Measurements from ENCODE around the gene CHST15.

The CHST15 gene

DNA sequence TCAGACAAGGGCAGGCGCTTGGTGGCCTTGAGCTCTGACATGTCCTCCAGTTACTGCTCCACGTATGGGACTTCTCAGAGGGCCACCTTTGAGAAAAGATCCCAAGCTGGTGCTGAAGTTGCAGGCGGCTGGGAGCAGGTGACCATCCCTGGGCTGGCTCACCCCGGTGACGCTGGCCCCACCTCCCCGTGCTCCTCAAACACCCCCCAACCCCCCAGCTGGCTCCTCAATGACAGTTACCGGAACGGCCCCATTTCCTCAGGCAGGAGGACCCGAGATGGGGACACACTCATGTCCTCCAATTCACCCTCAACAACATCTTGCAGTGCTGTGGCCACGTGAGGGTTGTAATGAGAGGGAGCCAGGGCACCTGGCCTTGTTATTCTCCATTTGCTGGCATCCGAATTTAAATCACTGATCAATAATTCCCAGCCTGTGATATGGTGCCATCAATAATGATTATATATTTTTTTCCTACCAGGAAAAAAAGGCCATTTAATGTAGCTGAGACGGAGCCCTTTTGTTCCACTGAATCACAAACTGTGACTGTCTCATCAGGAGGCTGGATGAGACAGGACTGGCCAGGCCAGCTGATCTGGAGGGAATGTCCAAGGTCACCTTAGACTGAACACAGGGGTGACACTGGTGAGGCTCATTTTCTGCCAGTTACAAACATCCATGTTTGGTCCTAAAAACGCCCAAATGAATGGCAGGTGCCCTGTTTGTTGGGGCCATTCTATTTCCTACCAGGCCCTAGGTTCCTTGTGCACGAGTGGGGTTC lies 64.5 kb downstream of the CHST15 start:
- no peak for DNase-seq
- in situ Hi-C loops (cut with HindIII; ENCODE audit: low pct_ligation_motif_present, low pct_unique_long_range_greater_than_20kb, low sequenced_read_pairs) = no loop called here

DNA sequence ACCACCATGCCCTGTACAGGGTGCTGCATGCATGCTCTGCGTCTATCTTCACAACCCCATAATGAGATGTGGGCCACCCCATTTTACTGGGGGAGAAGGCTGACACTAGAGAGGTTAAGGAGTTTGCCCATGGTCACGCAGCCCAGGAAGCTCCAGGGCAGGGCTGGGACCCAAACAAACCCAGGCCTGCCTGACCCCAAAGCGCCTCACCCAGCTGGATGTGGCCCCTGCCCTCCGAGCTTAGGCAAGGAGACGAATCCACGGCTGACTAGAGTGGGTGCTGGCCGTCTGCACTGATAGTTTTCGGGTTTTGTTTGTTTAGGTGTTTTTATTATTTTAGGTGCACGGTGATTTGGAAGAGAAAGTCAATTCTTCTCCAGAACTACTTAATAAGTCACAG lies 65.7 kb downstream of the CHST15 start:
- in situ Hi-C loops (cut with HindIII; ENCODE audit: low pct_ligation_motif_present, low pct_unique_long_range_greater_than_20kb, low sequenced_read_pairs) = no loop called here
- no peak for DNase-seq

DNA sequence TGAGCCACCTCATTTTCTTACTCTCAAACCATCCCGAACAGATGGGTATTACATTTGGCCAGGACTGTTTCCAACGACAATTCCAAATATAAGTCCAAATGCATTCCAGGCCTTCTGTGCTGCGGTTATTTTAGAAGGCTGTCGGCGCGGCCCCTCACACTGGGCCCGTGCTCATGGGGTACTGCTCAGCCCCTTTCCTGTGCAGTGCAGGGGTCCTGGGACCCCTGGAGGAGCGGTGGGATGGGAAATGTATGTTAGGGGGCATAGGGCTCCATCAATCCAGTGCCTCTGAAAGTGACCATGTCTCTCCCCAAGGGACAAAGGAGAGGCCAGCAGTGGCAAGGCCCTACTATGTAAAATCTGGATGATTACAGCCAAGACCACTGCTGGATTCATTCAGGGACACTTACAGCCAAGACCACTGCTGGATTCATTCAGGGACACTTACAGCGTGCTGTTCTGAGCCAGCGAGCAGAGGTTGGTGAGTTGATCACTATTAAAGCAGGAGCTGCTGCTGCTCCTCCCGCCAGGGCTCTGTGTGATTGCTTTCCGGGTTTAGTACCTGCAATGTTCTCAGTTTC lies 66.3 kb downstream of the CHST15 start:
- in situ Hi-C loops (cut with HindIII; ENCODE audit: low pct_ligation_motif_present, low pct_unique_long_range_greater_than_20kb, low sequenced_read_pairs) = no loop called here
- DNase-seq = no peak

DNA sequence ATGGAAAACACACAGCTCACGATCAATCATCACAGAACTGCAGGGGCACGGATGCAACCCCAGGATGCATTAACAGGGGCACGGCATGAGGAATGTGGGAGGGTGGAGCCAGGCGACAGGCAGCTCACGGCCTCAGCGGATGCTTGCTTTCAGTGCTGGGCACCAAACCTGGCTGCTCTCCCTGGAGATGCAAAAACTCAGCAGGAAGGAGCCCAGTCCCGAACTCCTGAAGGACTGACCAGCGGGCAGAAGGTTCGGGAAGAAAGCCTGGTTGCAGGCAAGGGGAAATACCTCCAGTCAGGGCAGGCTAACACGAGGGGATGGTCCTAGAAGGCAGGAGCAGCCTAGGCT lies 66.8 kb downstream of the CHST15 start:
- in situ Hi-C loops (cut with HindIII; ENCODE audit: low pct_ligation_motif_present, low pct_unique_long_range_greater_than_20kb, low sequenced_read_pairs) = no loop called here
- DNase-seq = no peak

DNA sequence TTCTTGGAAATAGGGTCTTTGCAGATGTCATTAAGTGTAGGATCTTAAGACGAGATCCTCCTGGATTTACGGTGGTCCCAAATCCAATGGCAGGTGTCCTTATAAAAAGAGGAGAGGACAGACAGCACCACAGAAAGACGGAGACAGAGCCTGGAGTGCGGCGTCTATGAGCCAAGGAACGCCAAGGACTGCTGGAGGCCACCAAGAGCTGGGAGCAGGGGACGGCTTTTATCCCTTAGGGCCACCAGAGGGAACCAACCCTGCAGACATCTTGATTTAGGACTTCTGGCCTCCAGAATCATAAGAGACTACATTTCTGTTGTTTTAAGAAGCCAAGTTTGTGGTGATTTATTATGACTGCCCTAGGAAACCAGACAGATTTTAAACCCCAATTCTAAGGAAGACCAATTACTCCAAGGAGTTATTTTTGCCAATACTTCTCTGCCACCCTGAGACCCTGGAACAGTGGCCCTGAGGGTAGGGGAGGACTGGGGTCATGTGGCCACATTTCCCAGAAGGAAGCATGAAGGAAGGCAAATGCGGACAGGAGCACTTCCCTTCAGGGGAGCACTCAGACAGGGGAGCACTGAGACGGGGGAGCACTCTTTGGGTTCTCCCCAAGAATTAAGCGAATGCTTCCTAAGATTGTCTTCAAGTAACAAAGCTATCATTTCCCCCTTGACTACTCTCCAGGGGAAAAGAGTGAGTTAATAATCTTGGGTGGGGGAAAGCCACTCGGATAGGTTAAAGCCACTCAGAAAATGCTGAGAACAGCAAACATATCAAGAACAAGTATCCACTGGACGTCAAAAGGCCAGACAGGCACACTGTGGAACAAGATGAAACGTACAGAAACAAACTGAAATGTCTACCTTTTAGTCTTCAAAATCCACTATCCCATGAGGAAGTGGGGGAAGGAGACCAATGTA lies 67.5 kb downstream of the CHST15 start:
- in situ Hi-C loops (cut with HindIII; ENCODE audit: low pct_ligation_motif_present, low pct_unique_long_range_greater_than_20kb, low sequenced_read_pairs) = no loop called here
- DNase-seq = peak; percentile 6

DNA sequence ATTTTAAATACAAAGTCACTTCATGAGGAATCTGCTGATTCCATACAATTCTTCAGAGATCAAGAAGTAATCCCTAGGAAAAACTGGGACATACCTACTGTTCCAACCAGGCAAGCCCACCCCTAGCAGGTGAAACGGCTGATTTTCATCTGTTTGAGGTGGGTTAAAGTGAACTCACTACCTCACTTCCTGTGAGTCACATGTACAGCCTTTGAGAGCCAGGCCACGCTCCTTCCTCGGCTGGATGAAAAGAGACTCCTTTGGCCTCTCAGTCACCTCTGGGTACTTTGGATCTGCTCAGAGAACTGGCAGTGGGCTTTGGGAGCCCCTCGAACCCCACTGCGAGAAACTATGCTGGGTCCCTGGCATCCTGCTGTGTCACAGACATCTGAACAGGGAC lies 68.2 kb downstream of the CHST15 start:
- in situ Hi-C loops (cut with HindIII; ENCODE audit: low pct_ligation_motif_present, low pct_unique_long_range_greater_than_20kb, low sequenced_read_pairs) = no loop called here
- no peak for DNase-seq

DNA sequence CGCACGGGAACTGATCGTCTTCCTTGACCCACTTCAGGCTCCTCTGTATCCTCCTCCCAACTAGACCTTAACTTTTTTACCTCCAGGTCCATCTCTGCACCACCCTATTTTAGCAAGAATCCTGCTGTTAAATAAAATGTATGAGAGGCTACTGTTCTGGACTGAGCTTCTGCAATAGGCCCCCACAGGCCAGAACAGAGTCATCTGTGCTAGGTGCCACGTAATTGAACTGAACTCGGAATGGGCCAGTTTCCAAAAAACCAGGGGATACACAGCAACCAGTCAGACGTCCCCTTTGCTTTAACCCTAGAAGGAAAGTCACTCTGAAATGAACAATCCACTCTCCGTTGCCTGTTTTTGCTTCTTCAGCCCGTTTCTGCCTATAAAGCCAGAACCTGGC lies 71.3 kb downstream of the CHST15 start:
- in situ Hi-C loops (cut with HindIII; ENCODE audit: low pct_ligation_motif_present, low pct_unique_long_range_greater_than_20kb, low sequenced_read_pairs) = no loop called here
- DNase-seq = no peak

DNA sequence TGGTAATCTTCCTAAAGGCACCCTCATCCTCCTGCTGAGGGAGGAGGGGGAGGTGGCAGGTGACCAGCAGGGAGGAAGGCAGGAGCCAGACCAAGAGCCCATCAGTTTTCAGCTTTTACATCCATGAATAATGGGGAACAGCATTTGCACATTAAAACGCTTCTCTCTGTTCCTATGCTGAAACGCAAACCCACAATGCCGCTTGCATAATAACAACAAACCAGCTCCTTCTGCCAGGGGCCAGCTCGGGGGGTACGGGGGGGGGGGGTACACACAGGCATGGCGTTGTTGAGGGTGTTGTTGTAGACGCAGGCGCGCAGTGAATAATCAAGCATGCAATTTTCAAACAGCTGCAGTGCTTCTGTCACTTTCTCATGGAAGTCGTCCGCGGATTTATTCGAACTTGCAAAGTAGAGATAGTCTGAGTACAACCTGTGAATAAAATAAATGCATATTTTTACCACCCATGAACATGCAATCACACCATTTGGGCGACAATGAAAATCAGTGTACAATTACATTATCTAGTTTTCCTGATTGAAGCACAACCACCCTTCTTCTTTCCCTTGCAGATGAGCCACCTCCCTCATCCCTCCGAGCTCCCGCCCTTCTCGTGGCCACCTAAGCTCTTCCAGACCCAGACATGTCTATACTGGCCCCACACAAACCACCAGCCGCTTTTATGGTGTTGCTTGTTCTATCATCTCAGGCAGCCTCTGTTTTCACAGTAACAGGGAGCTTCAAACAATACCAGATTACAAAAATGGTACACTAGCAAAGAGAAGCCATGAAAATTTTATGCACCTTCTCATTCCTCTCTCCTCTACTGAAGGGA lies 72.2 kb downstream of the CHST15 start:
- in situ Hi-C loops (cut with HindIII; ENCODE audit: low pct_ligation_motif_present, low pct_unique_long_range_greater_than_20kb, low sequenced_read_pairs) = no loop called here
- DNase-seq = no peak

DNA sequence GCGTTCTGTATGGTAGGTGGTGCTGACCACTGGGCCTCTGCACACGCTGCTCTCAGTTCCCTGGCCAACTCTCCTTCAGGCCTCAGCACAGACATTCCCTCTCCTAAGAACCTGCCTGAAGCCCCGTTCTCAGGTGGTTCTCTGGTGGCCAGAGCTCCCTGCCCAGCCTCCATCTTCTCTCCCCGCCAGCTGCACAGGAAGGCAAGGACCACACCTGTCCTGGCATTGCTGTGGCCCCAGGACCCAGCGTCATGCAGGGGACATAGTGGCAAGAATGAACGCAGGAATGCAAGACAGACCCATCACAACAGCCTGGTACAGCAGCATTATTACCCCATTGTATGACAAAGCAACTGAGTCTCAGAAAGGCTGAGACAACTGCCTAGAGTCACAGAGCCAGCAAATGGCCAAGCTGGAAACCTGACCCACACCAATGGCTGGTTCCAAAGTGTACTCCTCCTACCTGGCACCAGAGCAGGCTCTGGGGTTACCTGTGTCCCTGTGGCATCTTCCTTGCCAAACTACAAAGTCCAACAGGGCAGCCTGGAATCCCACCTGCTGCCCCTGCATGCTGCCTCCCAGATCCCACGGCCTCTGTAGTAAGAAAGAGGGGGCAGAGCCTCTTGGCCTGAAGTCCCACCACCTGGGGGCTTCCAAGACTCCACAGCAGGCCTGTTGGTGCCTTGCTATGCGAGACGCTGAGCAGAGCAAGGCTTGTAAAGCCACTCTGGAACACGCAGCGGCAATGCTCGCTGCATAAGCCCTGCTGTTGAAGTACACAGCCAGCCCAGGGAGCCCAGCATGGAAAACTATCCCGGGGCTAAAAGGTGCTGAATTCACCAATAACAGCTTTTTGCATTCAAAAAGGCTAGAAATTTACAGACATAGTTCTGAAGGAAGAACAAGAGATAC lies 73.3 kb downstream of the CHST15 start:
- no peak for DNase-seq
- in situ Hi-C loops (cut with HindIII; ENCODE audit: low pct_ligation_motif_present, low pct_unique_long_range_greater_than_20kb, low sequenced_read_pairs) = no loop called here

DNA sequence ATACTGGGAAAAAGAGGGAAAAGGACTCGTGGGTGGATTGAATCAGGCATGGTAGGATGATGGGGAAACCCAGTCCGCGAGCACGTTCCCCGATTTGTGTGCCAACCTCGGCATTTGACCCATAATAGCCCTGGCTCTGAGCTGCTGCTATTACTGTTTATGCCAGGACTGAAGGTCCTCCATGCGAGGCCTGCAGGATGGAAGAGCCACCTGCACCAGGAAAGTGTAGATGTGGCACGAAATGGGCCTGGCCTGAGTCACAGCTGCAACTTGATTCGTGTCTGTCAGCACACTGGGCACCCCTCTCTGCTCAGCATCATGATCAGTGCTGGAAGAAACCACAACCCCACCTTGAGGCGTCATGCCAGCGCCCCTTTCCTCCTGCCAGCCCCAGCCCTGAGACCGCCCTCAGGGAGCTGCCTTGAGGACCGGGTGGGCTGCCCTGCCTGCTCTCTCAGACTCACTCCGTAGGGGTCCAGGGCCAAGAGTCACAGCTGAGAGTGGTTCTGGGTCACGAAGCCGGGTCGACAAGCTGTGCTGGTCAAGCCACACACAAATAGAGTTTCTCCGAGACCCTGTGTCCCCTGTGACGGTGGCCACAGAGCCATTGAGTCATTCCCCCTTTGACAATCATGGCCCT lies 74.4 kb downstream of the CHST15 start:
- in situ Hi-C loops (cut with HindIII; ENCODE audit: low pct_ligation_motif_present, low pct_unique_long_range_greater_than_20kb, low sequenced_read_pairs) = no loop called here
- DNase-seq = no peak

DNA sequence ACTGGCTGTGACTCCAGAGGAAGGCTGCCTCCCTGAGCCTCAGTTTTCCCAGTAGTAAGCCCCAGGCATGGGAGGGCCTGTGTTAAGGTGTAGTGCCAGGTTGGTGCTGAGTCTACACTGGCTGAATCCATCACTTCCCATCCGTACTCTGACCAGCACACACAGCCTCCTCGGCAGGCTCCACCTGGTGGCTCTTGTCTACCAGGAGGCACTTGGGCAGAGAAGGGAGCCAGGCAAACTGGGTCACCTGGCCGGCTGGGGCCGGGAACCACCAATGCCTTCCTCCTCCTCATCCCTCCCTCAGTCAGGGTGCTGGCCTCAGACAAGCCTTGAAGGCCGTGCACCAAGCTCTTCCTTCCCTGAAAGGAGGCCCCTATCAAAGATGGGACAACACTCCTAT lies 75.7 kb downstream of the CHST15 start:
- DNase-seq = no peak
- in situ Hi-C loops (cut with HindIII; ENCODE audit: low pct_ligation_motif_present, low pct_unique_long_range_greater_than_20kb, low sequenced_read_pairs) = no loop called here

DNA sequence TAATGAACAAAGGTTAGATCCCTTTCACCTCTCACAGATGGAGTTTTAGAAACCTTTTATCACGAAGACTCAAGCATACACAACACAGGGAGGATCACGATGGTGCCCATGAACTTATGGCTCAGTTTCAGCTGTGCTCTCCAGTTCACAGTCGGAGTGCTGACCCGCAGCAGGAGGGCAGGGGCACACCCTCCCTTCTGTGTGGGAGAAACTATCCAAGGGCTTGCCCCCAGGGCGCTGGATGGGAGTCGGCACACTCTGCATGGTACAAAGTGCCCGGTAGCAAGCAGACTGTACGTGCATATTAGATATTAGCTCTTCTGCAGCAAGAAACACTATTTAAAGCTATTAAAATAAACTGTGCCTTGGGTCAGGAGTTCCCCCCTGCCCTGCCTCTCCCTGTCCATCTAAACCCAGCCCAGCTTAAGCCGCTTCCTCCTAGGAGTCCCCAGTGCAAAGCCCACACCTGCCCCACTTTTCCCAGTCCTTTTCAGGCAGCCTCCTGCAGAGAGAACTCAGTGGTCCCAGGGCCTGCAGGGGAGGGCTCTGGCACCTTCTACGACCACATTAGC lies 76.5 kb downstream of the CHST15 start:
- in situ Hi-C loops (cut with HindIII; ENCODE audit: low pct_ligation_motif_present, low pct_unique_long_range_greater_than_20kb, low sequenced_read_pairs) = no loop called here
- no peak for DNase-seq

DNA sequence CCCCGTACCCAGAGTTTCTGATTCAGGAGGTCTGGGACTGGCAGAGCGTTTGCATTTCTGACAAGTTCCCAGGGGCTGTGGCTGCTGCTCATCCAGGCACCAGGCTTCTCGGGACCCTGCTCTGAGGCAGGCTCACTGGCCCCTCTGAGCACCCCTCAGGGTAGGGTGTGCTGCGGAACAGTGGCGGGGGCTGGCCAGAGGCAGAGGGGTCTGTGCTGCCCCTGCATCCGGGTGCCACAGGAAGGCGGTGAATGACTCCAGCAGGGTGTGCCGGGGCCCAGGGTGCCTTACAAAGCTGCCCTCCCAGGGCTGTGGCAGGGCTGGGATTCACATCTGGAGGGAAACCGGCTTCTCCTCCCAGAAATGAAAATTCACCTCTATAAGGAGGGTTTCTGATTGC lies 77.4 kb downstream of the CHST15 start:
- in situ Hi-C loops (cut with HindIII; ENCODE audit: low pct_ligation_motif_present, low pct_unique_long_range_greater_than_20kb, low sequenced_read_pairs) = no loop called here
- DNase-seq = no peak

DNA sequence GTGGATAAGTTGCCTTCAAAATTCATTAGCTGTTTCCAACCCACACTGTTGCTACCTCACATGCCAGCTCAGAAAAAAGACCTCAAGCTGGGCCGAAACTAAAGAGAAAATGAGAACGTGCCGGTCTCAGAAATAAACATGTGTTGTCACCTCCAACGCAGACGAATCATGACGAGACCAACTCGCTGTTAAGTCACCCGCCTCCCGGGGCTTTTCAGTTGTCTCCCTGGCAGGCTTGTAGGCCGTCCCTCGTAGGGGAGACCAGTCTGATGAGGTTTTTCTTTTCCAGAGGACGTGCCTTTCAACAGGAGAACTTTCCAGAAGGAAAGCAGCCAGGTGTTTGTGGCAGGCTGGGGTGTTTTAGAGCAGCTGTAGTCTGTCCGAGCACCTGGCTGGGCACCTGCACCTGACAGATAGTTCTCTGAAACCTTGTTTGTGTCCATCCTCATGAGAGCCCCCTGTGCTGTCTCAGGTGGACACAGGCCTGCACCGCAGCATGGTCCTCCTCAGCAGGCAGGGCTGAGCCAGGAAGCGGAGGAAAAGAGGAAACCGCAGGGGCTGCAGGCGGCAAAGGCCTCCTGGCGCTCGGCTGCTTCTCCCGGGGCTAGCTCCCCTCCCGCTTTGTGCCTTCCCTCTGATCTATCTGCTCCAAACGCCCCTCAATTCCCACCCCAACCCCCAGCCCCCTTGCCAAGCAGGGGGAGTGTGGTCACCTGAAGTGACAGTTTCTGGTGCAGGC lies 78.8 kb downstream of the CHST15 start:
- no peak for DNase-seq
- in situ Hi-C loops (cut with HindIII; ENCODE audit: low pct_ligation_motif_present, low pct_unique_long_range_greater_than_20kb, low sequenced_read_pairs) = no loop called here

DNA sequence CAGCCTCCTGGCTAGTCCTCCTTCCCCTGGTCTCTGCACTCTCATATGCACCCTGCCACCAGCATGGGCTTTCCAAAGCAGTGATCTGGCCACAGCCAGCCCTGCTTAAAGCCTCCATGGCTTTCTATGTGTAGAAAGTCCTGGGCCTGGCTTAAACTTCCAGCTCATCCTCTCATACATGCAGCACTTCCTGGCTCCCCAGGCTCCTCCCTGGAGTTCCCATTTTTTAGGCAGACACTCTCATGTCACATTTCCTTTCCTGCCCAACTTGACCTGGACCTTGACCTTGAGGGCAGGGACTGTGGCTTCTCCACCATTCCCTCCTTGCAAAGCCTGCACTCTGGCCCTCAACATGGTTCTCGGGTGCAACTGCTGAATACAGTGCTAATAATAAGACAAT lies 79.5 kb downstream of the CHST15 start:
- DNase-seq = no peak
- in situ Hi-C loops (cut with HindIII; ENCODE audit: low pct_ligation_motif_present, low pct_unique_long_range_greater_than_20kb, low sequenced_read_pairs) = no loop called here

DNA sequence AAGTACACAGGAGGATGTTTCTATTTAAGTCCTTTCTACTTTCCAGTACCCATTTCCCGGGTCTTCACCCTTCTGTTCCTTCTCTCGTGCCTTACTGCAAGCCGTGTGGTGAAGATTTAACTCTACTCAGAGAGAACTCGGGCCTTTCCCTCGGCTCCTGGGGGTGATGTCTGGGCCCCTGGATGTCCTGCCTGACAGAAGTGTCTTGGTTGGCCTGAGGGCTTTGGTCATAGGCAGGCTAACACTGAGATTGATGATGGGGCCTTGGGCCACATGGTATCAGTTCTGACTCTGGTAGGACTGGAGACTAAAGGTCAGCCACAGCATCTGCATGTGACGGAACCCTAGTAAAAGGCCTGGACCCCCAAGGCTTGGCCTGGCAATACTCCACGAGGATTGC lies 80.4 kb downstream of the CHST15 start:
- no peak for DNase-seq
- in situ Hi-C loops (cut with HindIII; ENCODE audit: low pct_ligation_motif_present, low pct_unique_long_range_greater_than_20kb, low sequenced_read_pairs) = no loop called here

DNA sequence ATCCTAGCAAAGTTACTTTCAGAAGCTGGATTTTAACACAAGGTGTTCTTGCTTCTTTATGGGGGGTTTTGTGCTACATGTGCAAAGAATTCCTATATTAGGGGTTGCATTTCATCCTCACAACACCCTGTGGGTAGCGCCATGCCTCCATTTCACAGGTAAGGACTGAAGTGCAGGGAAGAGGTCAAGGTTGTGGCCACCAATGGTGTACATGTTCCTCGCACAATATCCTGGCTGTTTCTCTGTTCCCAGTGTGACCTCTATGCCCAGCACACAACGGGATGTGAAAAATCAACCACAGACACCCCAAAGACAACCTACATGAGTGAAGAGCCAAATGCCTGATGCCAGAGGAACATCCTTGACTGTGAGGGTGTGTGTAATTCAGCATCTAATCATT lies 80.8 kb downstream of the CHST15 start:
- in situ Hi-C loops (cut with HindIII; ENCODE audit: low pct_ligation_motif_present, low pct_unique_long_range_greater_than_20kb, low sequenced_read_pairs) = no loop called here

More for the DNA sequence above, 80.8 kb downstream of the CHST15 start:
- no peak for DNase-seq

Data from ACHN (cell line).